Tracheal epithelial cell (primary cell): Measurements from ENCODE around the gene MMAA. TPM values are rescaled to one million over a fixed set of nuclear protein-coding genes. Genes with fewer than 3 reads are reported as not detected.

Source experiments
- total RNA-seq: library from RNA; depleted of rRNA; stranded (reverse); fragments of >200 nt; gene quantifications from 2 replicates; pipeline ENCODE4 v1.2.1, GENCODE V29; 2014

Gene MMAA
- total RNA-seq: 1.5 and 2.4 TPM in 2 replicates

GRCh38 chr4:145618932-145619638 lies at the start of gene MMAA:
Gene MMAA, plus strand, starts transcription at chr4:145619385. Its CDS starts 19,755 bp downstream, at chr4:145639140.

GRCh38 chr4:145679991-145680455 lies 60.8 kb downstream of the MMAA start, which contains the start of gene C4orf51:
Gene C4orf51, plus strand, starts transcription at chr4:145680146. Its CDS starts 58 bp downstream, at chr4:145680204.

Other genes with a start within 250 kb of the MMAA start
- gene SMAD1, start 137.5 kb upstream of the MMAA start, total RNA-seq: 11.3 and 11.5 TPM in 2 replicates
- gene C4orf51, start 60.8 kb downstream of the MMAA start, total RNA-seq: not detected in 2 replicates